ENCODE results near the gene PAQR6.
A peak's percentile ranks its signal among the peaks of the same experiment; 100 is the strongest.

PAQR6 gene

DNA sequence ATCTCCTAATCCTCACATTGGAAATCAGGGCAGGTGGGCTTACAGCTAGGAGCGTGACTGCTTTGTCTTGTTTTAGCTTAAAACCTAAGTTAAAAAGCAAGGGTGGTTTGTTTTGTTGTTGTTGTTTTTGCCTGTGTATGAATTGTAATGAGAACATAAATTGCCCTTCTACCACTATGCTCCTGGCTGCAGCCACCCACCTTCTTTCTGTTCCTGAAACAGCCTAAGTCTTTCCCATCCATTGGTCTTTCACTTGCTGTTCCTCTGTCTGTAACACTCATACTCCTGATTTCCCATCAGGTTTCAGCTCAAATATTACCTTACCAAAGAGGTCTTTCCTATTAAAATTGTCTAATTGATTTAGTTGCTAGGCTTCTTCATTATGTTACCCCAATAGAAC lies 35.7 kb upstream of the PAQR6 start:
- Histone ChIP-seq H3K4me1 (ENCODE audit: control insufficient read depth, insufficient read depth, low read length) (peaks cover 27% of the 10 kb centered on the region), H3K9me3 (ENCODE audit: control insufficient read depth, low read length) (no peaks in the 10 kb centered on the region), H3K4me3 (ENCODE audit: low read length) (peak overlapping the region; percentile 96), H3K36me3 (ENCODE audit: control insufficient read depth, insufficient read depth, low read length, severe bottlenecking) (peaks cover 3% of the 10 kb centered on the region), H3K9ac (ENCODE audit: low read length) (peak overlapping the region; percentile 88), H3K27me3 (replicated peaks; ENCODE audit: control insufficient read depth, insufficient read depth, low read length) (no peaks in the 10 kb centered on the region)
- no peak for DNase-seq (ENCODE audit: low read depth)

GRCh38 chr1:156282479-156283222 lies 34.8 kb upstream of the PAQR6 start, which contains the start of gene SMG5:
Gene SMG5 (minus strand): TSS chr1:156282825. CDS start chr1:156282680, 145 bp downstream.
- DNase-seq (ENCODE audit: low read depth): peak; percentile 99
- peak within 1 kb of the TSS; percentile 96 for H3K4me3 ChIP-seq (ENCODE audit: low read length)
- no peaks in the 10 kb centered on the region for H3K9me3 ChIP-seq (ENCODE audit: control insufficient read depth, low read length)
- H3K4me1 ChIP-seq (ENCODE audit: control insufficient read depth, insufficient read depth, low read length): peaks cover 31% of the 10 kb centered on the region
- H3K27me3 ChIP-seq (replicated peaks; ENCODE audit: control insufficient read depth, insufficient read depth, low read length): no peaks in the 10 kb centered on the region
- H3K9ac ChIP-seq (ENCODE audit: low read length): peak within 1 kb of the TSS; percentile 88
- peaks cover 12% of the 10 kb centered on the region for H3K36me3 ChIP-seq (ENCODE audit: control insufficient read depth, insufficient read depth, low read length, severe bottlenecking)

DNA sequence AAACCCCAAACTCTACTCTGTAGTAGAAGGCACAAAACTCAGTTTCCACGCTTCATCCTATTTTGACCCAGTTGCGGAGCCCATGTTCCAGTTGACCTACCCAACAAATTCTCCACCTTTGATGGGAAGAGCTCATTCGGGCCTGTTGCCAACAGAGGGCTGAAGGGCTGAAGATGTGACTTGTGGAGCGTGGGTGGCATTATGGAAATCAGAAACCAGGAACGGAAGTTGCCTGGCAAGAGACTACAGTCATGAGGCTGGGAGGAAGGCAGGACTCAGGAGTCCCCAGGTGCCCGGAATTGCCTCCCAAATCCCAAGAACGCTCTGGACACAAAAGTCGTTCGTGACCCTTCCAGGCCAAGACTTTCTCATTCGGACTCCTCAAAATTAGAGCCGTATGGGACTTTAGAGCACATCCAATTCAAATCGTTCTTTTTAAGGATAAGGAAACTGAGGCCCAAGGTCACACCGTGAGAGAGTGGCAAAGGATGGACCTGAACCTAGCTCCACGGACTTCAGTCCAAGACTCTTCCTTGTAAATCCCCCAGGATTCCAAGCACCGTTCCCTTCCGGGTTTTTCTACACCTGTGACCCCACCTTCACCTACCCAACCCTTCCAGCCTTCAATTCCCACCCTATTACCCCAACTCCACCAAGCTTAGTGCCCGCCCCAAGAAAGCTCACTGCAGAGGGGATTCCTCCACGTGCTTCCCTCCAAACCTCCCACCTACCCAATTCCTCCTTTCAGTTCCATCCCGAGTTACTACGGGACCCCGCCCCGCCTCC lies 34.0 kb upstream of the PAQR6 start:
- Histone ChIP-seq H3K9ac (ENCODE audit: low read length) (peak overlapping the region; percentile 88), H3K4me3 (ENCODE audit: low read length) (peak overlapping the region; percentile 96), H3K4me1 (ENCODE audit: control insufficient read depth, insufficient read depth, low read length) (peaks cover 39% of the 10 kb centered on the region), H3K36me3 (ENCODE audit: control insufficient read depth, insufficient read depth, low read length, severe bottlenecking) (peaks cover 13% of the 10 kb centered on the region), H3K9me3 (ENCODE audit: control insufficient read depth, low read length) (no peaks in the 10 kb centered on the region), H3K27me3 (replicated peaks; ENCODE audit: control insufficient read depth, insufficient read depth, low read length) (no peaks in the 10 kb centered on the region)
- DNase-seq (ENCODE audit: low read depth): peak; percentile 45

GRCh38 chr1:156281281-156281680 lies 33.4 kb upstream of the PAQR6 start:
- peak; percentile 71 for DNase-seq (ENCODE audit: low read depth)

GRCh38 chr1:156279837-156280236 lies 32.0 kb upstream of the PAQR6 start:
- DNase-seq (ENCODE audit: low read depth): no peak
- peaks cover 44% of the 10 kb centered on the region for H3K4me1 ChIP-seq (ENCODE audit: control insufficient read depth, insufficient read depth, low read length)
- no peak overlapping the region for H3K9ac ChIP-seq (ENCODE audit: low read length)
- peaks cover 23% of the 10 kb centered on the region for H3K36me3 ChIP-seq (ENCODE audit: control insufficient read depth, insufficient read depth, low read length, severe bottlenecking)
- H3K9me3 ChIP-seq (ENCODE audit: control insufficient read depth, low read length): no peaks in the 10 kb centered on the region
- H3K4me3 ChIP-seq (ENCODE audit: low read length): no peak overlapping the region
- H3K27me3 ChIP-seq (replicated peaks; ENCODE audit: control insufficient read depth, insufficient read depth, low read length): no peaks in the 10 kb centered on the region

More at GRCh38 chr1:156281281-156281680, 33.4 kb upstream of the PAQR6 start:
- Histone ChIP-seq H3K27me3 (replicated peaks; ENCODE audit: control insufficient read depth, insufficient read depth, low read length) (no peaks in the 10 kb centered on the region), H3K36me3 (ENCODE audit: control insufficient read depth, insufficient read depth, low read length, severe bottlenecking) (peaks cover 13% of the 10 kb centered on the region), H3K9ac (ENCODE audit: low read length) (peak overlapping the region; percentile 88), H3K4me1 (ENCODE audit: control insufficient read depth, insufficient read depth, low read length) (peaks cover 44% of the 10 kb centered on the region), H3K9me3 (ENCODE audit: control insufficient read depth, low read length) (no peaks in the 10 kb centered on the region), H3K4me3 (ENCODE audit: low read length) (peak overlapping the region; percentile 96)

DNA sequence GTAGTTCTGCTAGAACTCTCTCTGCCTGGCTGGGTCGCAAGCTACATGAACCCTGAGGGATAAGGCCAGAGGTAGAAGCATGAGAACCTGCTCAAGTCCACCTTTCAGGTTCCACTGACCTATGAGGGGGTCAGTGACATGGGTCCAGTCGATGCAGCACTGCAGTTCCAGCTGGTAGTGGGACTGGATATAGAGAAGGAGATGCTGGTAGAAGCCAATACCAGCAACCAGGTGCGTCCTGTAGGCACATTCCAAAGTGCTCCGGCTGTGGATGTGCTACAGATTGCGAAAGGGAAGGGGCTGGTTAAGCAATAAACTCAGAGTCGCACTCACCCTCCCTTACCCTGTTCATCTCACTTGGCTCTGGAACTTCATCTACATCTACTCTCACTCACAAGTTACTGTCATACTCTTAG lies 29.1 kb upstream of the PAQR6 start:
- H3K36me3 ChIP-seq (ENCODE audit: control insufficient read depth, insufficient read depth, low read length, severe bottlenecking): peaks cover 52% of the 10 kb centered on the region
- H3K9me3 ChIP-seq (ENCODE audit: control insufficient read depth, low read length): no peaks in the 10 kb centered on the region
- peak; percentile 40 for DNase-seq (ENCODE audit: low read depth)
- H3K9ac ChIP-seq (ENCODE audit: low read length): peak overlapping the region; percentile 12
- peak overlapping the region; percentile 41 for H3K4me3 ChIP-seq (ENCODE audit: low read length)
- no peaks in the 10 kb centered on the region for H3K27me3 ChIP-seq (replicated peaks; ENCODE audit: control insufficient read depth, insufficient read depth, low read length)
- peaks cover 34% of the 10 kb centered on the region for H3K4me1 ChIP-seq (ENCODE audit: control insufficient read depth, insufficient read depth, low read length)

DNA sequence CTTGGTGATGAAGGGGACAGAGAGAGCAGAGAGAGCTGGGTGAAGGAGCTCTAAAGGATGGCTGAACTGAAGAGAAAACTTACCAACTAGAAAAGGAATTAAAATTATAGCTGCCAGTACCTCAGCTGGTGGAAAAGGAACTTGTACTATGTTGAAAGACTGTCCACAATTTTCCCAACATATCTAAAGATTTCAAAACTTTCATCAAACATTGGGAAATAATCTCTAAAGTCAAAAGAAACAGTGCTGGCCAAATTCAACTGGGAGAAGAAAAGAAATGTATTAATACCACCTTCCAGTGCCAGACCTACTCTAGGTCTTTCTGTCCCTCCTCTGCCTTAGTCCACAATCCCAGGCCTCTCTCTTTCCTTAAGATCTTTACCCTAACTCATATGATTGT lies 28.7 kb upstream of the PAQR6 start:
- Histone ChIP-seq H3K36me3 (ENCODE audit: control insufficient read depth, insufficient read depth, low read length, severe bottlenecking) (peaks cover 56% of the 10 kb centered on the region), H3K27me3 (replicated peaks; ENCODE audit: control insufficient read depth, insufficient read depth, low read length) (no peaks in the 10 kb centered on the region)

GRCh38 chr1:156270314-156270713 lies 22.5 kb upstream of the PAQR6 start:
- Histone ChIP-seq H3K9ac (ENCODE audit: low read length) (no peak overlapping the region), H3K4me3 (ENCODE audit: low read length) (no peak overlapping the region), H3K9me3 (ENCODE audit: control insufficient read depth, low read length) (no peaks in the 10 kb centered on the region), H3K36me3 (ENCODE audit: control insufficient read depth, insufficient read depth, low read length, severe bottlenecking) (peaks cover 95% of the 10 kb centered on the region), H3K27me3 (replicated peaks; ENCODE audit: control insufficient read depth, insufficient read depth, low read length) (no peaks in the 10 kb centered on the region), H3K4me1 (ENCODE audit: control insufficient read depth, insufficient read depth, low read length) (no peaks in the 10 kb centered on the region)
- DNase-seq (ENCODE audit: low read depth): no peak

More for the DNA sequence above, 28.7 kb upstream of the PAQR6 start:
- H3K4me3 ChIP-seq (ENCODE audit: low read length): no peak overlapping the region
- H3K9me3 ChIP-seq (ENCODE audit: control insufficient read depth, low read length): no peaks in the 10 kb centered on the region
- peaks cover 30% of the 10 kb centered on the region for H3K4me1 ChIP-seq (ENCODE audit: control insufficient read depth, insufficient read depth, low read length)
- peak overlapping the region; percentile 16 for H3K9ac ChIP-seq (ENCODE audit: low read length)
- peak; percentile 51 for DNase-seq (ENCODE audit: low read depth)

- peaks cover 3% of the 10 kb centered on the region for H3K4me1 ChIP-seq (ENCODE audit: control insufficient read depth, insufficient read depth, low read length)
- no peaks in the 10 kb centered on the region for H3K9me3 ChIP-seq (ENCODE audit: control insufficient read depth, low read length)
- H3K4me3 ChIP-seq (ENCODE audit: low read length): no peak overlapping the region
- DNase-seq (ENCODE audit: low read depth): no peak
- H3K9ac ChIP-seq (ENCODE audit: low read length): no peak overlapping the region
- no peaks in the 10 kb centered on the region for H3K27me3 ChIP-seq (replicated peaks; ENCODE audit: control insufficient read depth, insufficient read depth, low read length)
- peaks cover 92% of the 10 kb centered on the region for H3K36me3 ChIP-seq (ENCODE audit: control insufficient read depth, insufficient read depth, low read length, severe bottlenecking)
Observed at GRCh38 chr1:156268336-156268735, 20.5 kb upstream of the PAQR6 start.

- H3K27me3 ChIP-seq (replicated peaks; ENCODE audit: control insufficient read depth, insufficient read depth, low read length): no peaks in the 10 kb centered on the region
Observed at GRCh38 chr1:156266051-156266450, 18.2 kb upstream of the PAQR6 start.

DNA sequence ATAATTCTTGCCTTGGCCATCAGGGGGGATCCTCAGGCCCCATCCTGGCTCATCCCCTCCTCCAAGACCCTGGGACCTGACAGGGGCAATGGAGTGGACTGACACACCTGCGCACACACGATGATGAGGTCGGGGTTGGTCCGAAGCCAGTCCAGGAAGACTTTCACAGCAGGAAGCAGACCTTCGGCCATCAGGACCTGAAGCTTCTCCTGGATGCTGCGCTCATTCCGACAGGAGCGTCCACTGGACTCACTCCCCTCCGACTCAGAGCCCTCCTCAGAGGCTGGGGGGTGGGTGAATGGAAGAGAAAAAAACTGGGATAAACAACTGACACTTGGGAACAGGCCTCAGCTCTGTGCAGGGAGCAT lies 15.4 kb upstream of the PAQR6 start:
- Histone ChIP-seq H3K36me3 (ENCODE audit: control insufficient read depth, insufficient read depth, low read length, severe bottlenecking) (peaks cover 90% of the 10 kb centered on the region), H3K9ac (ENCODE audit: low read length) (no peak overlapping the region), H3K4me1 (ENCODE audit: control insufficient read depth, insufficient read depth, low read length) (peaks cover 13% of the 10 kb centered on the region), H3K27me3 (replicated peaks; ENCODE audit: control insufficient read depth, insufficient read depth, low read length) (no peaks in the 10 kb centered on the region), H3K9me3 (ENCODE audit: control insufficient read depth, low read length) (no peaks in the 10 kb centered on the region), H3K4me3 (ENCODE audit: low read length) (no peak overlapping the region)
- no peak for DNase-seq (ENCODE audit: low read depth)

More at GRCh38 chr1:156266051-156266450, 18.2 kb upstream of the PAQR6 start:
- Histone ChIP-seq H3K36me3 (ENCODE audit: control insufficient read depth, insufficient read depth, low read length, severe bottlenecking) (peaks cover 85% of the 10 kb centered on the region), H3K9me3 (ENCODE audit: control insufficient read depth, low read length) (no peaks in the 10 kb centered on the region), H3K4me1 (ENCODE audit: control insufficient read depth, insufficient read depth, low read length) (peaks cover 13% of the 10 kb centered on the region), H3K4me3 (ENCODE audit: low read length) (no peak overlapping the region), H3K9ac (ENCODE audit: low read length) (no peak overlapping the region)
- no peak for DNase-seq (ENCODE audit: low read depth)

Measured in adipocyte (in vitro differentiated cells).